GM13977 (cell line): Measurements from ENCODE around the gene EIF4E1B.

Experiments
- DNase-seq: peaks from one replicate; pipeline ENCODE4 v3.0.0; 2012; ENCODE audit warnings: low spot score
- CTCF ChIP-seq: IDR thresholded peaks from 2 replicates; pipeline ENCODE4 v1.5.1; 2012; ENCODE audit warnings: mild to moderate bottlenecking, control low read depth; ENCODE audit not compliant: insufficient read depth; ENCODE audit errors: extremely low read depth, missing control alignments
- in situ Hi-C: fragments of 300-500 bp; cut with MboI; formaldehyde crosslinking; loops from one replicate; pipeline ENCODE4 v1.12.0; 2022; ENCODE audit warnings: low sequenced_read_pairs, low pct_unique_long_range_greater_than_20kb, mixed read lengths, inconsistent platforms; ENCODE audit not compliant: unreplicated experiment

Gene EIF4E1B

GRCh38 chr5:176629853-176630680, at the start of gene EIF4E1B, which contains the start of gene SNCB:
EIF4E1B (plus strand) TSS chr5:176630675; CDS start chr5:176642788, 12,113 bp downstream.
SNCB (minus strand) TSS chr5:176630534; CDS start chr5:176629654, 880 bp downstream.
- in situ Hi-C loops: no loop called here
- peak; percentile 90 for DNase-seq
- TF ChIP-seq CTCF: peak; percentile 16

- in situ Hi-C loops: loop anchor here (25.0 kb wide), 1 partner anchor 844 kb away; no protein-coding TSS in a partner anchor
- DNase-seq: no peak
- no peak for TF ChIP-seq CTCF
Measured at GRCh38 chr5:176581361-176581760, 49.1 kb upstream of the EIF4E1B start.

- DNase-seq: no peak
- in situ Hi-C loops: loop anchor here (25.0 kb wide), 1 partner anchor 846 kb away; no protein-coding TSS in a partner anchor
- TF ChIP-seq CTCF: no peak
Measured at GRCh38 chr5:176583076-176583475, 47.4 kb upstream of the EIF4E1B start.

- DNase-seq: no peak
- TF ChIP-seq CTCF: no peak
- in situ Hi-C loops: loop anchor here (25.0 kb wide), 1 partner anchor 850 kb away; no protein-coding TSS in a partner anchor
Measured at GRCh38 chr5:176587398-176587797, 43.1 kb upstream of the EIF4E1B start.

- in situ Hi-C loops: loop anchor here (25.0 kb wide), 1 partner anchor 851 kb away; no protein-coding TSS in a partner anchor
- no peak for DNase-seq
- no peak for TF ChIP-seq CTCF
Measured at GRCh38 chr5:176588297-176588696, 42.2 kb upstream of the EIF4E1B start.

GRCh38 chr5:176589039-176589769, 41.3 kb upstream of the EIF4E1B start:
- no peak for TF ChIP-seq CTCF
- in situ Hi-C loops: loop anchor here (25.0 kb wide), 1 partner anchor 852 kb away; no protein-coding TSS in a partner anchor
- no peak for DNase-seq
